CD4-positive, alpha-beta T cell (primary cell): Measurements from ENCODE around the gene CCL1. TPM values are rescaled to one million over a fixed set of nuclear protein-coding genes. Genes with fewer than 3 reads are reported as not detected.
A peak's percentile ranks its signal among the peaks of the same experiment; 100 is the strongest.

ENCODE experiments used
- ATAC-seq: fragments of 200-7000 bp; cut with Tn5 transposase; one replicate; pipeline ENCODE4 v1.10.0; 2022; ENCODE audit warnings: mild to moderate bottlenecking; ENCODE audit not compliant: poor library complexity
- CTCF ChIA-PET: fragments of 350-600 bp; sonication (Branson Sonifier 250); formaldehyde crosslinking; loops from one replicate; lab custom pipeline; 2021; ENCODE audit warnings: antibody characterized with exemption, inconsistent platforms; lab: Charles Lee
- POLR2A ChIA-PET: fragments of 350-600 bp; sonication (Branson Sonifier 250); formaldehyde crosslinking; loops from one replicate; lab custom pipeline; 2021; ENCODE audit warnings: antibody characterized with exemption, inconsistent platforms; lab: Charles Lee
- DNase-seq, 14 experiments: peaks; one replicate each; pipeline ENCODE4 v3.0.0-alpha.2; 2013 to 2020; ENCODE audit warnings: mixed read lengths in 2 of 14
- H3K27ac ChIP-seq, 2 donors: one replicate each; pipeline versions ENCODE4 v1.5.1 to v1.7.0; 2013; ENCODE audit warnings: low read length in 2 of 2, low read depth in 1 of 2, mild to moderate bottlenecking in 1 of 2
- H3K27me3 ChIP-seq, 2 experiments: 1 replicate in 1 of 2; 2 replicates in 1 of 2; pipeline versions ENCODE4 v1.6.1 to v1.7.0; 2013; ENCODE audit warnings: low read length in 2 of 2, control low read depth in 1 of 2, mild to moderate bottlenecking in 1 of 2, moderate library complexity in 1 of 2; ENCODE audit not compliant: insufficient read depth in 2 of 2, control insufficient read depth in 1 of 2
- H3K36me3 ChIP-seq: one replicate; pipeline ENCODE4 v1.6.1; 2013; ENCODE audit warnings: low read length, control low read depth; ENCODE audit not compliant: insufficient read depth
- H3K4me1 ChIP-seq: one replicate; pipeline ENCODE4 v1.6.1; 2013; ENCODE audit warnings: low read length, control low read depth; ENCODE audit not compliant: insufficient read depth
- H3K4me3 ChIP-seq: one replicate; pipeline ENCODE4 v1.5.1; 2013; ENCODE audit warnings: mild to moderate bottlenecking, low read length, moderate library complexity
- H3K9me3 ChIP-seq, 2 experiments: 1 replicate in 1 of 2; 2 replicates in 1 of 2; pipeline versions ENCODE4 v1.6.1 to v1.7.0; 2013; ENCODE audit warnings: low read length in 2 of 2, mild to moderate bottlenecking in 2 of 2, control low read depth in 1 of 2, moderate library complexity in 1 of 2; ENCODE audit not compliant: control insufficient read depth in 1 of 2, insufficient read depth in 1 of 2
- H3K27ac Mint-ChIP-seq: one replicate; pipeline ENCODE4 v1.8.0; 2020; ENCODE audit warnings: mixed read lengths
- H3K27me3 Mint-ChIP-seq: one replicate; pipeline ENCODE4 v1.8.0; 2021; ENCODE audit warnings: mixed read lengths
- H3K36me3 Mint-ChIP-seq: one replicate; pipeline ENCODE4 v1.8.0; 2021; ENCODE audit warnings: low read depth, mixed read lengths
- H3K4me1 Mint-ChIP-seq: one replicate; pipeline ENCODE4 v1.8.0; 2021; ENCODE audit warnings: low read depth, mixed read lengths
- H3K4me3 Mint-ChIP-seq: one replicate; pipeline ENCODE4 v1.8.0; 2020; ENCODE audit warnings: mild to moderate bottlenecking, mixed read lengths
- H3K9me3 Mint-ChIP-seq: one replicate; pipeline ENCODE4 v1.8.0; 2020; ENCODE audit warnings: mixed read lengths
- CTCF ChIP-seq: fragments of 200-600 bp; IDR thresholded peaks from one replicate; pipeline ENCODE4 v1.8.0; 2022; ENCODE audit warnings: antibody characterized with exemption, mild to moderate bottlenecking
- intact Hi-C, 2 experiments: fragments of 100-400 bp; cut with DNase I in 1 of 2; cut with micrococcal nuclease in 1 of 2; formaldehyde crosslinking; loops; one replicate each; pipeline versions ENCODE4 v1.15.1 to v1.9.0; 2023 to 2025; cut with DNase I, micrococcal nuclease
- total RNA-seq, 174 experiments: library from RNA in 2 of 174; stranded (reverse) in 2 of 174; gene quantifications; one replicate each; pipeline ENCODE4 v1.2.3 and lab custom pipeline; 2021 to 2026

Gene CCL1
- total RNA-seq, 2 experiments from 2014 or later, result not detected

- DNase-seq (peak in 2 of 14 experiments; percentile 29 to 36), ATAC-seq (no peak)
- peaks cover 16% of the 10 kb centered on the region for H3K4me1 Mint-ChIP-seq
- CTCF ChIA-PET, result no interaction called here
- POLR2A ChIA-PET, result no interaction called here
- Histone ChIP-seq H3K9me3 (no peaks in the 10 kb centered on the region), H3K4me1 (peaks cover 4% of the 10 kb centered on the region), H3K27me3 (peaks cover 0 to 3% of the 10 kb centered on the region in 2 experiments), H3K4me3 (no peak overlapping the region), H3K36me3 (no peaks in the 10 kb centered on the region), H3K27ac (no peak overlapping the region)
- H3K4me3 Mint-ChIP-seq, result peak overlapping the region; percentile 8
- intact Hi-C loops, result no loop called here
- peaks cover 4% of the 10 kb centered on the region for H3K27me3 Mint-ChIP-seq
- no peak overlapping the region for H3K27ac Mint-ChIP-seq
- no peaks in the 10 kb centered on the region for H3K36me3 Mint-ChIP-seq
- no peaks in the 10 kb centered on the region for H3K9me3 Mint-ChIP-seq
- TF ChIP-seq CTCF, result no peak
These were observed 15.7 kb upstream of the CCL1 start for GRCh38 chr17:34378664-34379101.

GRCh38 chr17:34377078-34377823 is 14.2 kb upstream of the CCL1 start:
- POLR2A ChIA-PET, result no interaction called here
- no peak overlapping the region for H3K27ac ChIP-seq
- no peak for TF ChIP-seq CTCF

GRCh38 chr17:34375426-34375997 is 12.5 kb upstream of the CCL1 start:
- Histone ChIP-seq H3K4me3 (no peak overlapping the region), H3K27ac (no peak overlapping the region), H3K27me3 (no peaks in the 10 kb centered on the region), H3K4me1 (no peaks in the 10 kb centered on the region), H3K9me3 (no peaks in the 10 kb centered on the region), H3K36me3 (no peaks in the 10 kb centered on the region)
- intact Hi-C loops, result no loop called here
- H3K9me3 Mint-ChIP-seq, result no peaks in the 10 kb centered on the region
- TF ChIP-seq CTCF, result no peak
- POLR2A ChIA-PET, result no interaction called here
- H3K36me3 Mint-ChIP-seq, result no peaks in the 10 kb centered on the region
- CTCF ChIA-PET, result no interaction called here
- ATAC-seq, result no peak
- H3K4me1 Mint-ChIP-seq, result peaks cover 9% of the 10 kb centered on the region
- no peak overlapping the region for H3K4me3 Mint-ChIP-seq
- H3K27me3 Mint-ChIP-seq, result no peaks in the 10 kb centered on the region
- H3K27ac Mint-ChIP-seq, result no peak overlapping the region
- DNase-seq, result no peak

More at GRCh38 chr17:34377078-34377823, 14.2 kb upstream of the CCL1 start:
- H3K9me3 ChIP-seq, result no peaks in the 10 kb centered on the region
- H3K27me3 ChIP-seq, result no peaks in the 10 kb centered on the region
- no peaks in the 10 kb centered on the region for H3K36me3 Mint-ChIP-seq
- no peak overlapping the region for H3K4me3 ChIP-seq
- no peak for DNase-seq
- no peaks in the 10 kb centered on the region for H3K27me3 Mint-ChIP-seq
- intact Hi-C loops, result no loop called here
- H3K36me3 ChIP-seq, result no peaks in the 10 kb centered on the region
- ATAC-seq, result no peak
- H3K9me3 Mint-ChIP-seq, result no peaks in the 10 kb centered on the region
- CTCF ChIA-PET, result no interaction called here
- peaks cover 9% of the 10 kb centered on the region for H3K4me1 Mint-ChIP-seq
- H3K4me3 Mint-ChIP-seq, result no peak overlapping the region
- H3K4me1 ChIP-seq, result no peaks in the 10 kb centered on the region
- no peak overlapping the region for H3K27ac Mint-ChIP-seq
